Osteoblast (primary cell): ENCODE results near the gene BCL2L11. TPM values are rescaled to one million over a fixed set of nuclear protein-coding genes. Genes with fewer than 3 reads are reported as not detected.

Experiments
- DNase-seq: peaks from one replicate; pipeline ENCODE4 v3.0.0; 2011; ENCODE audit warnings: low spot score, mixed read lengths; ENCODE audit not compliant: insufficient read length; ENCODE audit errors: missing footprints
- H2AFZ ChIP-seq: 2 replicates; pipeline ENCODE4 v1.6.0; 2011; ENCODE audit warnings: mild to moderate bottlenecking, low read length
- H3K27ac ChIP-seq: 2 replicates; pipeline ENCODE4 v1.5.1; 2011; ENCODE audit warnings: mild to moderate bottlenecking, low read depth, low read length, moderate library complexity
- H3K27me3 ChIP-seq: 2 replicates; pipeline ENCODE4 v1.6.0; 2012; ENCODE audit warnings: mild to moderate bottlenecking, control low read depth, inconsistent platforms, low read length, moderate library complexity; ENCODE audit not compliant: insufficient read depth
- H3K36me3 ChIP-seq: 2 replicates; pipeline ENCODE4 v1.5.1; 2011; ENCODE audit warnings: mild to moderate bottlenecking, low read length, control low read depth, moderate library complexity; ENCODE audit not compliant: insufficient read depth
- H3K4me1 ChIP-seq: 2 replicates; pipeline ENCODE4 v1.5.1; 2011; ENCODE audit warnings: mild to moderate bottlenecking, low read length, control low read depth, moderate library complexity; ENCODE audit not compliant: insufficient read depth
- H3K4me2 ChIP-seq: 2 replicates; pipeline ENCODE4 v1.6.0; 2011; ENCODE audit warnings: mild to moderate bottlenecking, low read length; ENCODE audit not compliant: insufficient read depth
- H3K4me3 ChIP-seq: fragments of 200-600 bp; sonication (generic); 3 replicates; pipeline ENCODE4 v1.5.1; 2012; ENCODE audit warnings: mild to moderate bottlenecking, low read length, inconsistent platforms; ENCODE audit not compliant: insufficient read depth
- H3K79me2 ChIP-seq: 2 replicates; pipeline ENCODE4 v1.6.0; 2012; ENCODE audit warnings: mild to moderate bottlenecking, low read length, control low read depth, inconsistent platforms; ENCODE audit not compliant: insufficient read depth
- H3K9me3 ChIP-seq: 2 replicates; pipeline ENCODE4 v1.5.1; 2011; ENCODE audit warnings: low read depth, low read length, control low read depth
- H4K20me1 ChIP-seq: 2 replicates; pipeline ENCODE4 v1.6.0; 2012; ENCODE audit warnings: mild to moderate bottlenecking, low read length, control low read depth; ENCODE audit not compliant: insufficient read depth
- CTCF ChIP-seq: IDR thresholded peaks from 2 replicates; pipeline ENCODE4 v1.5.1; 2011; ENCODE audit warnings: mild to moderate bottlenecking, low read depth, low read length, moderate library complexity; ENCODE audit errors: extremely low read depth
- total RNA-seq: library from RNA; depleted of rRNA; stranded (reverse); fragments of >200 nt; gene quantifications from 2 replicates; pipeline ENCODE4 v1.2.3, GENCODE V29; 2012

The BCL2L11 gene
- total RNA-seq, 1 donor: 8.0 TPM

GRCh38 chr2:111091811-111092211, 28.9 kb upstream of the BCL2L11 start:
- Histone ChIP-seq H3K27ac (no peak overlapping the region), H3K36me3 (no peaks in the 10 kb centered on the region), H3K4me2 (no peak overlapping the region), H4K20me1 (no peaks in the 10 kb centered on the region), H3K27me3 (peaks cover 58% of the 10 kb centered on the region), H3K4me1 (no peaks in the 10 kb centered on the region), H2AFZ (no peak overlapping the region), H3K4me3 (no peak overlapping the region), H3K9me3 (no peaks in the 10 kb centered on the region), H3K79me2 (no peaks in the 10 kb centered on the region)
- TF ChIP-seq CTCF: no peak
- no peak for DNase-seq

GRCh38 chr2:111094691-111095090, 26.0 kb upstream of the BCL2L11 start:
- H3K9me3 ChIP-seq: no peaks in the 10 kb centered on the region
- H4K20me1 ChIP-seq: no peaks in the 10 kb centered on the region
- no peak overlapping the region for H3K4me2 ChIP-seq
- H3K4me1 ChIP-seq: no peaks in the 10 kb centered on the region
- no peaks in the 10 kb centered on the region for H3K79me2 ChIP-seq
- no peaks in the 10 kb centered on the region for H3K36me3 ChIP-seq
- H3K27me3 ChIP-seq: peaks cover 71% of the 10 kb centered on the region
- H2AFZ ChIP-seq: no peak overlapping the region
- no peak overlapping the region for H3K4me3 ChIP-seq
- TF ChIP-seq CTCF: no peak
- H3K27ac ChIP-seq: no peak overlapping the region
- no peak for DNase-seq

GRCh38 chr2:111095434-111095833, 25.3 kb upstream of the BCL2L11 start:
- Histone ChIP-seq H3K9me3 (no peaks in the 10 kb centered on the region), H4K20me1 (no peaks in the 10 kb centered on the region), H3K4me3 (no peak overlapping the region), H3K79me2 (no peaks in the 10 kb centered on the region), H3K36me3 (no peaks in the 10 kb centered on the region), H3K27ac (no peak overlapping the region), H3K27me3 (peaks cover 65% of the 10 kb centered on the region), H3K4me2 (no peak overlapping the region), H3K4me1 (no peaks in the 10 kb centered on the region), H2AFZ (no peak overlapping the region)
- no peak for DNase-seq
- TF ChIP-seq CTCF: no peak

DNA sequence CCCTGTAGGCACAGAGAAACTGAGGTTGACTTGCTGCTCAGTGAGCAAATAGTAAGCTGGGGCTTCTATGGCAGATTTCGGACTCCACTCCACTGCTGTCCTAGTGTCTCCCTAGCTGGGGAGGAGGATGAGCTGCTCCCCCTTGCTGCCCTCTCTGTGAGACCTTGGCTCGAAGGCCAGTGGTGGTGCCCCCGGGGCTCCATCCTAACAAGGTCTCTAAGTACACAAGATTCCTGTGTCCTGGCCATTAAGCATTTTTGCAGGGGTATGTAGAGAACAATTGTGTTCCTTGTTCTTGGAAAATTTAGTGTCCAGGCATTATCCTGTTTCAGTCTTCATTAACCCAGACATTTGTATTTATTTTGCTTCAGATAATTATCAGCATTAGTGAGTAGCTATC, 21.3 kb upstream of the BCL2L11 start:
- no peak for DNase-seq
- no peaks in the 10 kb centered on the region for H3K9me3 ChIP-seq
- H3K4me2 ChIP-seq: no peak overlapping the region
- no peak for TF ChIP-seq CTCF
- no peak overlapping the region for H3K4me3 ChIP-seq
- H3K4me1 ChIP-seq: no peaks in the 10 kb centered on the region
- H3K79me2 ChIP-seq: no peaks in the 10 kb centered on the region
- H2AFZ ChIP-seq: no peak overlapping the region
- H3K36me3 ChIP-seq: no peaks in the 10 kb centered on the region
- peaks cover 35% of the 10 kb centered on the region for H3K27me3 ChIP-seq
- no peak overlapping the region for H3K27ac ChIP-seq
- no peaks in the 10 kb centered on the region for H4K20me1 ChIP-seq
